HG03139 (cell line): ENCODE data around the gene SRSF7.
"Not testable (repeated sequence)": the region's sequence is repeated elsewhere in the genome, so short reads cannot be mapped to it uniquely, and the experiment has no call there.

Experiments used
- ATAC-seq: cut with Tn5 transposase; IDR thresholded peaks from one replicate; pipeline ENCODE4 v1.9.1; 2021; ENCODE audit not compliant: unreplicated experiment

The SRSF7 gene

GRCh38 chr2:38706846-38707345 lies 44.3 kb downstream of the SRSF7 start:
- ATAC-seq = no peak

GRCh38 chr2:38704664-38705063 lies 46.5 kb downstream of the SRSF7 start:
- no peak for ATAC-seq

- ATAC-seq = not testable (repeated sequence)
Observed at GRCh38 chr2:38703336-38703735, 47.8 kb downstream of the SRSF7 start.

- ATAC-seq = no peak
Observed at GRCh38 chr2:38702413-38702812, 48.7 kb downstream of the SRSF7 start.

- ATAC-seq = no peak
Observed at GRCh38 chr2:38701542-38701941, 49.6 kb downstream of the SRSF7 start.

- no peak for ATAC-seq
Observed at GRCh38 chr2:38700881-38701458, 50.2 kb downstream of the SRSF7 start.

- ATAC-seq = no peak
Observed at GRCh38 chr2:38700113-38700785, 50.9 kb downstream of the SRSF7 start.

- ATAC-seq = no peak
Observed at GRCh38 chr2:38698467-38699003, 52.6 kb downstream of the SRSF7 start.

- ATAC-seq = no peak
Observed at GRCh38 chr2:38697116-38697840, 53.9 kb downstream of the SRSF7 start.
